Kidney (tissue), 14 donors: ENCODE measurements around the gene MAP3K7CL. TPM values are rescaled to one million over a fixed set of nuclear protein-coding genes. Genes with fewer than 3 reads are reported as not detected.

Experiments used
- DNase-seq, 5 donors: peaks; one replicate each; pipeline ENCODE4 v3.0.0-alpha.2; 2013 to 2020
- FAIRE-seq: peaks from 2 replicates; lab custom pipeline; 2012; peaks lifted over from hg19 to GRCh38; lab: Jason Lieb, UNC
- H3K27ac ChIP-seq, 2 donors: one replicate each; pipeline ENCODE4 v1.7.0; 2013; ENCODE audit warnings: low read depth in 2 of 2, low read length in 2 of 2, inconsistent platforms in 1 of 2
- H3K27me3 ChIP-seq: one replicate; pipeline ENCODE4 v1.7.1; 2013; ENCODE audit warnings: low read length, inconsistent platforms; ENCODE audit not compliant: control insufficient read depth, insufficient read depth
- H3K36me3 ChIP-seq, 3 donors: one replicate each; pipeline versions ENCODE4 v1.7.0 to v1.7.1; 2013; ENCODE audit warnings: low read length in 3 of 3, control low read depth in 1 of 3, inconsistent platforms in 1 of 3; ENCODE audit not compliant: insufficient read depth in 3 of 3, control insufficient read depth in 2 of 3
- H3K4me1 ChIP-seq, 3 donors: one replicate each; pipeline versions ENCODE4 v1.7.0 to v1.7.1; 2013; ENCODE audit warnings: low read length in 3 of 3, inconsistent platforms in 1 of 3, low read depth in 1 of 3; ENCODE audit not compliant: control insufficient read depth in 2 of 3, insufficient read depth in 2 of 3
- H3K4me3 ChIP-seq, 3 donors: one replicate each; pipeline versions ENCODE4 v1.7.0 to v1.8.1; 2013; ENCODE audit warnings: low read length in 3 of 3, control low read depth in 1 of 3, inconsistent platforms in 1 of 3
- H3K9ac ChIP-seq, 3 donors: one replicate each; pipeline versions ENCODE4 v1.7.0 to v1.7.1; 2013; ENCODE audit warnings: low read length in 3 of 3, control low read depth in 1 of 3, inconsistent platforms in 1 of 3
- H3K9me3 ChIP-seq, 3 donors: one replicate each; pipeline versions ENCODE4 v1.7.0 to v1.7.1; 2013; ENCODE audit warnings: low read length in 3 of 3, control low read depth in 1 of 3, inconsistent platforms in 1 of 3; ENCODE audit not compliant: control insufficient read depth in 2 of 3, insufficient read depth in 1 of 3
- CTCF ChIP-seq: IDR thresholded peaks from 3 replicates; pipeline ENCODE4 v1.5.1; 2012; ENCODE audit warnings: mild to moderate bottlenecking, moderate library complexity, borderline replicate concordance; ENCODE audit not compliant: insufficient read depth; ENCODE audit errors: extremely low read depth
- intact Hi-C: fragments of 100-400 bp; cut with DNase I; formaldehyde crosslinking; loops from one replicate; pipeline ENCODE4 v1.11.1; 2022
- polyA plus RNA-seq: library from polyadenylated mRNA; stranded (reverse); fragments of 350-450 nt; fragmentation: Illumina TruSeq; extraction: RNeasy Lipid Tissue Mini Kit (QIAGEN cat#74804); gene quantifications from one replicate; pipeline ENCODE4 v1.2.3, GENCODE V29; 2014; ENCODE audit warnings: low read depth, low replicate concordance; ENCODE audit not compliant: insufficient read depth
- total RNA-seq: library from RNA; stranded (reverse); fragmentation: NEBNext Ultra II Directional; extraction: Animal tissue kit (Norgen Biotek cat#: 25700); gene quantifications from one replicate; pipeline ENCODE4 v1.2.1, GENCODE V29; 2021
- donor health status: control.
- donor health status: control.
- donor health status: control.
- donor health status: control.
- donor health status: control.
- donor health status: DM: yes; HTN: yes; CAD: no.
- donor health status: Normal renal cell carcinoma (clear cell type).

MAP3K7CL gene
- total and polyA plus RNA-seq, 2 donors from 2014 or later = 5.4 to 12.7 TPM

- intact Hi-C loops = no loop called here
- Histone ChIP-seq H3K27ac (no peak overlapping the region), H3K27me3 (no peaks in the 10 kb centered on the region), H3K4me3 (no peak overlapping the region), H3K9ac (no peak overlapping the region), H3K9me3 (no peaks in the 10 kb centered on the region), H3K4me1 (no peaks in the 10 kb centered on the region), H3K36me3 (no peaks in the 10 kb centered on the region)
- FAIRE-seq (no peak), DNase-seq (peak in 1 of 5 donors; percentile 27)
- no peak for TF ChIP-seq CTCF
These were observed 22.5 kb downstream of the MAP3K7CL start for GRCh38 chr21:29152916-29153315.

- H3K9ac ChIP-seq = no peak overlapping the region
These were observed 23.8 kb downstream of the MAP3K7CL start for GRCh38 chr21:29154270-29154669.

GRCh38 chr21:29155118-29155932 is 24.9 kb downstream of the MAP3K7CL start:
- TF ChIP-seq CTCF = no peak
- Histone ChIP-seq H3K4me1 (no peaks in the 10 kb centered on the region), H3K4me3 (peak overlapping the region in 1 of 3 donors; percentile 31), H3K27me3 (no peaks in the 10 kb centered on the region), H3K27ac (no peak overlapping the region), H3K9me3 (no peaks in the 10 kb centered on the region), H3K9ac (no peak overlapping the region), H3K36me3 (no peaks in the 10 kb centered on the region)
- DNase-seq (peak in 2 of 5 donors; percentile 24 to 84), FAIRE-seq (no peak)
- intact Hi-C loops = no loop called here

More at GRCh38 chr21:29154270-29154669, 23.8 kb downstream of the MAP3K7CL start:
- DNase-seq = no peak
- Histone ChIP-seq H3K36me3 (no peaks in the 10 kb centered on the region), H3K4me3 (no peak overlapping the region), H3K27ac (no peak overlapping the region), H3K9me3 (no peaks in the 10 kb centered on the region), H3K4me1 (no peaks in the 10 kb centered on the region), H3K27me3 (no peaks in the 10 kb centered on the region)
- no peak for FAIRE-seq
- no peak for TF ChIP-seq CTCF
- intact Hi-C loops = no loop called here
